OCI-LY3 (cell line): ENCODE measurements around the gene CRYL1.

Experiments used
- EZH2phosphoT487 ChIP-seq: fragments of 200-600 bp; shearing (Covaris generic); IDR thresholded peaks from 2 replicates; pipeline ENCODE4 v1.6.1; 2018; ENCODE audit warnings: antibody characterized with exemption, mixed run types, low read depth
- TF ChIP-seq, protein P1 (sequence below): fragments of 200-600, 300-600 bp; sonication (generic); IDR thresholded peaks from 2 replicates; pipeline ENCODE4 v1.5.1; 2014; ENCODE audit warnings: antibody characterized with exemption, low read length, low read depth

DNA sequence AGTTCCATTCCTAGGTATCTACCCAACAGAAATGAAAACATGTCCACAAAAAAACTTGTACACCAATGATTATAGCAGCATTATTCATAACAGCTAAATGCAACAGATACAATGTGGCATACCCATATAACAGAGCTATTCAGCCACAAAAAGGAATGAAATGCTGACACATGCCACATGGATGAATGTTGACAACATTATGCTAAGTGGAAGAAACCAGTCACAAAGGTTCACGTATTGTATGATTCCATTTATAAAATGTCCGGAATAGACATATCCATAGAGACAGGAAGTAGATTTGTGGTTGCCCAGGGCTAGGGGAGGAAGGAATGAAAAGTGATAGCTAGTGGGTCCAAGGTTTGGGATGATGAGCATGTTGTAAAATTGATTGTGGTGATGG lies 10.8 kb downstream of the CRYL1 start:
- TF ChIP-seq, protein P1, sequence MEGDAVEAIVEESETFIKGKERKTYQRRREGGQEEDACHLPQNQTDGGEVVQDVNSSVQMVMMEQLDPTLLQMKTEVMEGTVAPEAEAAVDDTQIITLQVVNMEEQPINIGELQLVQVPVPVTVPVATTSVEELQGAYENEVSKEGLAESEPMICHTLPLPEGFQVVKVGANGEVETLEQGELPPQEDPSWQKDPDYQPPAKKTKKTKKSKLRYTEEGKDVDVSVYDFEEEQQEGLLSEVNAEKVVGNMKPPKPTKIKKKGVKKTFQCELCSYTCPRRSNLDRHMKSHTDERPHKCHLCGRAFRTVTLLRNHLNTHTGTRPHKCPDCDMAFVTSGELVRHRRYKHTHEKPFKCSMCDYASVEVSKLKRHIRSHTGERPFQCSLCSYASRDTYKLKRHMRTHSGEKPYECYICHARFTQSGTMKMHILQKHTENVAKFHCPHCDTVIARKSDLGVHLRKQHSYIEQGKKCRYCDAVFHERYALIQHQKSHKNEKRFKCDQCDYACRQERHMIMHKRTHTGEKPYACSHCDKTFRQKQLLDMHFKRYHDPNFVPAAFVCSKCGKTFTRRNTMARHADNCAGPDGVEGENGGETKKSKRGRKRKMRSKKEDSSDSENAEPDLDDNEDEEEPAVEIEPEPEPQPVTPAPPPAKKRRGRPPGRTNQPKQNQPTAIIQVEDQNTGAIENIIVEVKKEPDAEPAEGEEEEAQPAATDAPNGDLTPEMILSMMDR, result no peak
- no peak for TF ChIP-seq EZH2phosphoT487
